Fibroblast of skin of right biceps (primary cell): ENCODE data around the gene CASQ1.

Experiments
- DNase-seq: peaks from one replicate; pipeline ENCODE4 v3.0.0-alpha.2; 2013

The CASQ1 gene

GRCh38 chr1:160227034-160227433 lies 36.7 kb downstream of the CASQ1 start:
- DNase-seq = no peak

GRCh38 chr1:160227561-160227960 lies 37.2 kb downstream of the CASQ1 start:
- DNase-seq = no peak

- no peak for DNase-seq
Measured at GRCh38 chr1:160228431-160228830, 38.1 kb downstream of the CASQ1 start.

GRCh38 chr1:160232911-160233310 lies 42.5 kb downstream of the CASQ1 start:
- DNase-seq = no peak

GRCh38 chr1:160236806-160237205 lies 46.4 kb downstream of the CASQ1 start:
- DNase-seq = no peak

GRCh38 chr1:160237558-160237957 lies 47.2 kb downstream of the CASQ1 start:
- no peak for DNase-seq

GRCh38 chr1:160238408-160238807 lies 48.0 kb downstream of the CASQ1 start:
- DNase-seq = no peak

GRCh38 chr1:160239582-160240299 lies 49.4 kb downstream of the CASQ1 start:
- no peak for DNase-seq

- no peak for DNase-seq
Measured at GRCh38 chr1:160243767-160244166, 53.4 kb downstream of the CASQ1 start.

GRCh38 chr1:160244209-160244608 lies 53.8 kb downstream of the CASQ1 start:
- no peak for DNase-seq

- no peak for DNase-seq
Measured at GRCh38 chr1:160245434-160245833, 55.1 kb downstream of the CASQ1 start.

GRCh38 chr1:160247053-160247452 lies 56.7 kb downstream of the CASQ1 start:
- no peak for DNase-seq

GRCh38 chr1:160251011-160251410 lies 60.6 kb downstream of the CASQ1 start:
- no peak for DNase-seq
